HCT116 (cell line): ENCODE measurements around the gene SPACA1. TPM values are rescaled to one million over a fixed set of nuclear protein-coding genes. Genes with fewer than 3 reads are reported as not detected.

Experiments
- ATAC-seq: fragments of 200-7000 bp; cut with Tn5 transposase; 2 replicates; pipeline ENCODE4 v1.9.1; 2020; ENCODE audit warnings: mild to moderate bottlenecking, moderate library complexity
- Bru-seq: library from RNA; stranded (reverse); fragments of 400-500 nt; gene quantifications from one replicate; lab custom pipeline; 2021; lab: Mats Ljungman, UMichigan
- BruChase-seq, 2 experiments: library from RNA; stranded (reverse); fragments of 400-500 nt; gene quantifications; one replicate each; lab custom pipeline; 2021; lab: Mats Ljungman, UMichigan
- BruUV-seq: library from RNA; stranded (reverse); fragments of 400-500 nt; replicated peaks from 2 replicates; lab custom pipeline; 2021; lab: Mats Ljungman, UMichigan
- CTCF ChIA-PET: fragments of 300-600 bp; sonication (Branson Sonifier 250); formaldehyde crosslinking; loops from one replicate; lab custom pipeline; 2021; ENCODE audit warnings: antibody characterized with exemption; lab: Charles Lee
- POLR2A ChIA-PET: fragments of 300-600, 350-600 bp; sonication (Branson Sonifier 250); formaldehyde crosslinking; loops from one replicate; lab custom pipeline; 2021; ENCODE audit warnings: antibody characterized with exemption; lab: Charles Lee
- RAD21 ChIA-PET, 2 experiments: fragments of 300-600 bp; sonication (Branson Sonifier 250); formaldehyde crosslinking; loops; one replicate each; lab custom pipeline; 2023; ENCODE audit warnings: low total read pairs in 2 of 2; ENCODE audit not compliant: uncharacterized antibody in 2 of 2, unreplicated experiment in 2 of 2, low non-redundant PET in 1 of 2; lab: Charles Lee
- DNase-seq: peaks from one replicate; pipeline ENCODE4 v3.0.0-alpha.2; 2010; ENCODE audit warnings: low read depth, low spot score
- H2AFZ ChIP-seq: fragments of 200-600 bp; shearing (Covaris generic), sonication (generic); 2 replicates; pipeline ENCODE4 v1.6.1; 2017; ENCODE audit warnings: low read depth, mixed run types, mixed read lengths, antibody characterized with exemption, low read length; ENCODE audit not compliant: poor library complexity, severe bottlenecking
- H3K27ac ChIP-seq: 2 replicates; pipeline ENCODE4 v1.5.1; 2012; ENCODE audit warnings: low read depth, low read length
- H3K27me3 ChIP-seq: fragments of 200-600 bp; sonication (generic); 2 replicates; pipeline ENCODE4 v1.6.1; 2016; ENCODE audit warnings: mixed run types, low read length, mixed read lengths; ENCODE audit not compliant: insufficient read depth
- H3K36me3 ChIP-seq, 2 experiments: fragments of 200-500 bp in 1 of 2; fragments of 200-600 bp in 1 of 2; sonication (Bioruptor generic) in 1 of 2; sonication (generic) in 1 of 2; 2 replicates each; pipeline versions ENCODE4 v1.5.1 to v1.6.1; 2014 to 2016; ENCODE audit warnings: low read length in 2 of 2, inconsistent platforms in 1 of 2, mixed read lengths in 1 of 2, mixed run types in 1 of 2; ENCODE audit not compliant: insufficient read depth in 2 of 2, control insufficient read depth in 1 of 2
- H3K4me1 ChIP-seq, 2 experiments: fragments of 200-600 bp in 1 of 2; sonication (generic) in 1 of 2; 2 replicates each; pipeline versions ENCODE4 v1.5.1 to v1.6.1; 2012 to 2017; ENCODE audit warnings: low read length in 2 of 2, inconsistent platforms in 1 of 2, mild to moderate bottlenecking in 1 of 2, mixed read lengths in 1 of 2, mixed run types in 1 of 2, moderate library complexity in 1 of 2; ENCODE audit not compliant: insufficient read depth in 2 of 2, control insufficient read depth in 1 of 2
- H3K4me2 ChIP-seq: fragments of 200-600 bp; sonication (generic); 2 replicates; pipeline ENCODE4 v1.6.1; 2017; ENCODE audit warnings: mixed run types, low read length, mixed read lengths
- H3K4me3 ChIP-seq, 2 experiments: fragments of 200-600 bp in 1 of 2; sonication (generic) in 1 of 2; replicated peaks in 1 of 2; 2 replicates each; pipeline ENCODE4 v1.5.1; 2011 to 2016; ENCODE audit warnings: low read length in 2 of 2, control low read depth in 1 of 2, low read depth in 1 of 2, mild to moderate bottlenecking in 1 of 2, mixed read lengths in 1 of 2, mixed run types in 1 of 2
- H3K79me2 ChIP-seq: fragments of 200-600 bp; sonication (generic); 2 replicates; pipeline ENCODE4 v1.6.1; 2017; ENCODE audit warnings: mild to moderate bottlenecking, mixed run types, low read length, moderate library complexity, mixed read lengths; ENCODE audit not compliant: insufficient read depth
- H3K9ac ChIP-seq: fragments of 200-600 bp; sonication (generic); 2 replicates; pipeline ENCODE4 v1.6.1; 2016; ENCODE audit warnings: low read length, mixed read lengths
- H3K9me2 ChIP-seq: fragments of 200-600 bp; sonication (generic), shearing (Covaris generic); 2 replicates; pipeline ENCODE4 v1.6.1; 2017; ENCODE audit warnings: mixed run types, mild to moderate bottlenecking, moderate library complexity; ENCODE audit not compliant: insufficient read depth
- H3K9me3 ChIP-seq, 2 experiments: fragments of 200-500 bp in 1 of 2; fragments of 200-600 bp in 1 of 2; sonication (Bioruptor generic) in 1 of 2; sonication (generic) in 1 of 2; 2 replicates each; pipeline ENCODE4 v1.6.1; 2014 to 2017; ENCODE audit warnings: low read length in 2 of 2, mixed read lengths in 2 of 2, inconsistent platforms in 1 of 2, low read depth in 1 of 2, mild to moderate bottlenecking in 1 of 2, mixed run types in 1 of 2, moderate library complexity in 1 of 2; ENCODE audit not compliant: control insufficient read depth in 1 of 2, insufficient read depth in 1 of 2
- H4K20me1 ChIP-seq: fragments of 200-600 bp; sonication (generic), shearing (Covaris generic); 2 replicates; pipeline ENCODE4 v1.6.1; 2017; ENCODE audit warnings: mixed run types, mild to moderate bottlenecking, moderate library complexity; ENCODE audit not compliant: insufficient read depth
- ATF3 ChIP-seq: IDR thresholded peaks from 2 replicates; pipeline ENCODE4 v1.6.1; 2012
- CBX3 ChIP-seq: IDR thresholded peaks from 2 replicates; pipeline ENCODE4 v1.6.1; 2012; ENCODE audit warnings: low read depth
- CEBPB ChIP-seq: IDR thresholded peaks from 2 replicates; pipeline ENCODE4 v1.6.1; 2012; ENCODE audit warnings: low read depth
- CTCF ChIP-seq, 3 experiments: fragments of 200-600 bp in 1 of 3; sonication (generic) in 1 of 3; IDR thresholded peaks in 2 of 3; conservative IDR thresholded peaks in 1 of 3; 2 replicates each; pipeline ENCODE4 v1.5.1; 2012 to 2017; ENCODE audit warnings: low read depth in 2 of 3, low read length in 2 of 3, antibody characterized with exemption in 1 of 3, borderline replicate concordance in 1 of 3, control low read depth in 1 of 3, mild to moderate bottlenecking in 1 of 3, mixed read lengths in 1 of 3, mixed run types in 1 of 3, moderate library complexity in 1 of 3; ENCODE audit not compliant: insufficient read depth in 1 of 3
- EZH2phosphoT487 ChIP-seq: fragments of 200-600 bp; IDR thresholded peaks from 2 replicates; pipeline ENCODE4 v1.6.1; 2018; ENCODE audit warnings: antibody characterized with exemption, borderline replicate concordance
- JUND ChIP-seq: IDR thresholded peaks from 2 replicates; pipeline ENCODE4 v1.6.1; 2012
- POLR2A ChIP-seq: IDR thresholded peaks from 2 replicates; pipeline ENCODE4 v1.7.0; 2011; ENCODE audit warnings: borderline replicate concordance; ENCODE audit not compliant: insufficient read depth, insufficient read length; ENCODE audit errors: extremely low read depth
- POLR2AphosphoS5 ChIP-seq: IDR thresholded peaks from 2 replicates; pipeline ENCODE4 v1.6.1; 2011; ENCODE audit warnings: mild to moderate bottlenecking, low read depth, low read length, moderate library complexity
- REST ChIP-seq: IDR thresholded peaks from 2 replicates; pipeline ENCODE4 v1.6.1; 2012; ENCODE audit warnings: low read depth
- SP1 ChIP-seq: IDR thresholded peaks from 2 replicates; pipeline ENCODE4 v1.6.1; 2012; ENCODE audit warnings: low read depth
- SRF ChIP-seq: IDR thresholded peaks from 2 replicates; pipeline ENCODE4 v1.6.1; 2012; ENCODE audit warnings: low read depth
- YY1 ChIP-seq: IDR thresholded peaks from 2 replicates; pipeline ENCODE4 v1.6.1; 2011; ENCODE audit warnings: low read length, low read depth, moderate library complexity, mild to moderate bottlenecking; ENCODE audit not compliant: insufficient replicate concordance; ENCODE audit errors: extremely low read depth
- ZBTB33 ChIP-seq: IDR thresholded peaks from 2 replicates; pipeline ENCODE4 v1.6.1; 2011; ENCODE audit warnings: mild to moderate bottlenecking, low read length, moderate library complexity; ENCODE audit not compliant: insufficient replicate concordance; ENCODE audit errors: extremely low read depth
- ZFX ChIP-seq: fragments of 450-650 bp; IDR thresholded peaks from 2 replicates; pipeline ENCODE4 v1.6.1; 2017
- ZNF274 ChIP-seq: fragments of 200-500 bp; sonication (Bioruptor generic); IDR thresholded peaks from 2 replicates; pipeline ENCODE4 v1.6.1; 2014; ENCODE audit warnings: mild to moderate bottlenecking, low read depth, low read length, inconsistent platforms
- intact Hi-C: fragments of 100-400 bp; cut with micrococcal nuclease; formaldehyde crosslinking; loops from 2 replicates; pipeline ENCODE4 v1.10.0; 2022
- long read RNA-seq: library from polyadenylated mRNA; unstranded; transcript quantifications from one replicate; pipeline ENCODE4 v2.0.0, GENCODE V29; 2021; ENCODE audit not compliant: unreplicated experiment
- polyA plus RNA-seq: library from polyadenylated mRNA; unstranded; fragments of >200 nt; gene quantifications from 2 replicates; pipeline ENCODE4 v1.2.1, GENCODE V29; 2012; ENCODE audit warnings: missing spikeins
- total RNA-seq: library from RNA; stranded (reverse); gene quantifications from one replicate; pipeline ENCODE4 v1.2.1, GENCODE V29; 2021; ENCODE audit not compliant: unreplicated experiment

Gene SPACA1
- total RNA-seq = not detected
- not detected in 2 replicates for polyA plus RNA-seq
- Bru-seq, nascent RNA = not detected
- not detected for BruChase-seq, experiment 1, labeled RNA remaining after a 6-hour chase
- not detected for BruChase-seq, experiment 2, labeled RNA remaining after a 2-hour chase
- long read RNA-seq = 0 reads

DNA sequence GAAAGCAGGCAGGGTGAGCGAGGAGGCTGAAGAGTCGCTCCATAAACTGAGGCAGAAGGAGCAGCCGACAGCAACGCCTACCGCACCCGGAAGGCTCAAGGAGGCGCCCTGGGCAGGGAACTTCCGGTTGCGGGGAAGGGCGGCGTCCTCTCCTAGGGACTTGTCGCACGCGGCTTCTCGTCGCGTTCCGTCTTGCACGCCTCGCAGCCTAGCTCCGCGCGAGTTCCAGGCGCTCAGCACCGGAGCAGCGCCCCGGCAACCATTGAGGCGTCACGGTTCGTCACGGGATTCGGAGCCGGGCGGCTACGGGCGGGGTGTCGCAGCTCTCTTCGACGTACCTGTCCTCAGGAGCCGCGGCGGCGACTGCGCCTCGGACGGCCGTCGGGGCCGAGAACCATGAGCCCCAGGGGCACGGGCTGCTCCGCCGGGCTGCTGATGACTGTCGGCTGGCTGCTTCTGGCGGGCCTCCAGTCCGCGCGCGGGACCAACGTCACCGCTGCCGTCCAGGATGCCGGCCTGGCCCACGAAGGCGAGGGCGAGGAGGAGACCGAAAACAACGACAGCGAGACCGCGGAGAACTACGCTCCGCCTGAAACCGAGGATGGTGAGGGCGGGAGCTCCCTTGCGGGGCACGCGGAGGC, at the start of gene SPACA1:
SPACA1 (plus strand) TSS at position 332 of the 641 bp plus-strand sequence; CDS start at position 397, 65 bp downstream.
- RAD21 ChIA-PET = no interaction called here
- intact Hi-C loops = no loop called here
- no peaks in the 10 kb centered on the region for H3K9me2 ChIP-seq
- H3K27me3 ChIP-seq = peaks cover 21% of the 10 kb centered on the region
- no peak for ATAC-seq
- TF ChIP-seq REST (no peak), YY1 (no peak), SRF (no peak), ZBTB33 (no peak), CEBPB (no peak), ZFX (no peak), ZNF274 (no peak), POLR2A (no peak), SP1 (no peak), ATF3 (no peak), CBX3 (no peak), POLR2AphosphoS5 (no peak), JUND (no peak), CTCF (IDR thresholded peaks at IDR 0.05 in 2 of 3, conservative IDR thresholded peaks at IDR 0.05 in 1 of 3; ENCODE audit: borderline replicate concordance in 1 of 3, insufficient read depth in 1 of 3, low read depth in 2 of 3, low read length in 2 of 3) (no peak), EZH2phosphoT487 (no peak)
- no peak within 1 kb of the TSS for H3K27ac ChIP-seq
- DNase-seq = no peak
- CTCF ChIA-PET = no interaction called here
- H3K9me3 ChIP-seq = no peaks in the 10 kb centered on the region
- no peaks in the 10 kb centered on the region for H3K4me1 ChIP-seq
- no peaks in the 10 kb centered on the region for H4K20me1 ChIP-seq
- POLR2A ChIA-PET = no interaction called here
- H3K36me3 ChIP-seq = no peaks in the 10 kb centered on the region
- no peaks in the 10 kb centered on the region for H3K79me2 ChIP-seq
- H3K4me2 ChIP-seq = no peak within 1 kb of the TSS
- no peak within 1 kb of the TSS for H3K4me3 ChIP-seq
- H2AFZ ChIP-seq = no peak within 1 kb of the TSS
- no TSS peak for BruUV-seq
- H3K9ac ChIP-seq = no peak within 1 kb of the TSS
